ENCODE measurements around the gene HTR4.

HTR4 gene

GRCh38 chr5:148563021-148563420, 91.3 kb downstream of the HTR4 start:
- no peaks in the 10 kb centered on the region for H3K4me1 ChIP-seq (ENCODE audit: control insufficient read depth, insufficient read depth, low read length, unreplicated experiment)
- no peak overlapping the region for H3K4me3 ChIP-seq (ENCODE audit: low read depth, low read length)
- H3K27ac ChIP-seq (ENCODE audit: low read depth, low read length), result no peak overlapping the region
- peaks cover 78% of the 10 kb centered on the region for H3K27me3 ChIP-seq (ENCODE audit: insufficient read depth, low read length)
- no peaks in the 10 kb centered on the region for H3K36me3 ChIP-seq (ENCODE audit: insufficient read depth, low read length)
- no peak overlapping the region for H2AFZ ChIP-seq (ENCODE audit: low read length, unreplicated experiment)
- H3K79me2 ChIP-seq (ENCODE audit: control insufficient read depth, insufficient read depth, low read length, unreplicated experiment), result no peaks in the 10 kb centered on the region

- H3K79me2 ChIP-seq (ENCODE audit: control insufficient read depth, insufficient read depth, low read length, unreplicated experiment), result no peaks in the 10 kb centered on the region
- H3K27me3 ChIP-seq (ENCODE audit: insufficient read depth, low read length), result peaks cover 70% of the 10 kb centered on the region
- no peak overlapping the region for H3K4me3 ChIP-seq (ENCODE audit: low read depth, low read length)
Measured at GRCh38 chr5:148561801-148562311, 92.5 kb downstream of the HTR4 start.

GRCh38 chr5:148559461-148559860, 94.9 kb downstream of the HTR4 start:
- Histone ChIP-seq H3K27me3 (ENCODE audit: insufficient read depth, low read length) (peaks cover 61% of the 10 kb centered on the region), H3K36me3 (ENCODE audit: insufficient read depth, low read length) (no peaks in the 10 kb centered on the region), H2AFZ (ENCODE audit: low read length, unreplicated experiment) (no peak overlapping the region), H3K4me1 (ENCODE audit: control insufficient read depth, insufficient read depth, low read length, unreplicated experiment) (no peaks in the 10 kb centered on the region), H3K4me3 (ENCODE audit: low read depth, low read length) (no peak overlapping the region), H3K27ac (ENCODE audit: low read depth, low read length) (no peak overlapping the region), H3K79me2 (ENCODE audit: control insufficient read depth, insufficient read depth, low read length, unreplicated experiment) (no peaks in the 10 kb centered on the region)

More at GRCh38 chr5:148561801-148562311, 92.5 kb downstream of the HTR4 start:
- Histone ChIP-seq H3K36me3 (ENCODE audit: insufficient read depth, low read length) (no peaks in the 10 kb centered on the region), H3K27ac (ENCODE audit: low read depth, low read length) (no peak overlapping the region), H3K4me1 (ENCODE audit: control insufficient read depth, insufficient read depth, low read length, unreplicated experiment) (no peaks in the 10 kb centered on the region), H2AFZ (ENCODE audit: low read length, unreplicated experiment) (no peak overlapping the region)

GRCh38 chr5:148558892-148559291, 95.4 kb downstream of the HTR4 start:
- Histone ChIP-seq H2AFZ (ENCODE audit: low read length, unreplicated experiment) (no peak overlapping the region), H3K27me3 (ENCODE audit: insufficient read depth, low read length) (peaks cover 56% of the 10 kb centered on the region), H3K4me1 (ENCODE audit: control insufficient read depth, insufficient read depth, low read length, unreplicated experiment) (no peaks in the 10 kb centered on the region), H3K4me3 (ENCODE audit: low read depth, low read length) (no peak overlapping the region), H3K27ac (ENCODE audit: low read depth, low read length) (no peak overlapping the region), H3K79me2 (ENCODE audit: control insufficient read depth, insufficient read depth, low read length, unreplicated experiment) (no peaks in the 10 kb centered on the region), H3K36me3 (ENCODE audit: insufficient read depth, low read length) (no peaks in the 10 kb centered on the region)

- H3K27me3 ChIP-seq (ENCODE audit: insufficient read depth, low read length), result peaks cover 43% of the 10 kb centered on the region
- no peak overlapping the region for H3K27ac ChIP-seq (ENCODE audit: low read depth, low read length)
- no peak overlapping the region for H2AFZ ChIP-seq (ENCODE audit: low read length, unreplicated experiment)
- no peak overlapping the region for H3K4me3 ChIP-seq (ENCODE audit: low read depth, low read length)
- H3K79me2 ChIP-seq (ENCODE audit: control insufficient read depth, insufficient read depth, low read length, unreplicated experiment), result no peaks in the 10 kb centered on the region
- no peaks in the 10 kb centered on the region for H3K4me1 ChIP-seq (ENCODE audit: control insufficient read depth, insufficient read depth, low read length, unreplicated experiment)
- H3K36me3 ChIP-seq (ENCODE audit: insufficient read depth, low read length), result no peaks in the 10 kb centered on the region
Measured at GRCh38 chr5:148556835-148557234, 97.5 kb downstream of the HTR4 start.

- Histone ChIP-seq H3K36me3 (ENCODE audit: insufficient read depth, low read length) (no peaks in the 10 kb centered on the region), H3K27me3 (ENCODE audit: insufficient read depth, low read length) (peaks cover 38% of the 10 kb centered on the region), H3K4me1 (ENCODE audit: control insufficient read depth, insufficient read depth, low read length, unreplicated experiment) (no peaks in the 10 kb centered on the region), H2AFZ (ENCODE audit: low read length, unreplicated experiment) (no peak overlapping the region), H3K27ac (ENCODE audit: low read depth, low read length) (no peak overlapping the region), H3K79me2 (ENCODE audit: control insufficient read depth, insufficient read depth, low read length, unreplicated experiment) (no peaks in the 10 kb centered on the region), H3K4me3 (ENCODE audit: low read depth, low read length) (no peak overlapping the region)
Measured at GRCh38 chr5:148554621-148555020, 99.7 kb downstream of the HTR4 start.

GRCh38 chr5:148543727-148544126, 110.6 kb downstream of the HTR4 start:
- no peak overlapping the region for H2AFZ ChIP-seq (ENCODE audit: low read length, unreplicated experiment)
- H3K79me2 ChIP-seq (ENCODE audit: control insufficient read depth, insufficient read depth, low read length, unreplicated experiment), result no peaks in the 10 kb centered on the region

GRCh38 chr5:148542812-148543211, 111.5 kb downstream of the HTR4 start:
- H2AFZ ChIP-seq (ENCODE audit: low read length, unreplicated experiment), result no peak overlapping the region
- H3K36me3 ChIP-seq (ENCODE audit: insufficient read depth, low read length), result no peaks in the 10 kb centered on the region
- H3K4me1 ChIP-seq (ENCODE audit: control insufficient read depth, insufficient read depth, low read length, unreplicated experiment), result no peaks in the 10 kb centered on the region
- H3K27me3 ChIP-seq (ENCODE audit: insufficient read depth, low read length), result peaks cover 6% of the 10 kb centered on the region; the same call in 1 of the 2 replicates
- no peak overlapping the region for H3K27ac ChIP-seq (ENCODE audit: low read depth, low read length)
- H3K79me2 ChIP-seq (ENCODE audit: control insufficient read depth, insufficient read depth, low read length, unreplicated experiment), result no peaks in the 10 kb centered on the region
- no peak overlapping the region for H3K4me3 ChIP-seq (ENCODE audit: low read depth, low read length)

More at GRCh38 chr5:148543727-148544126, 110.6 kb downstream of the HTR4 start:
- no peak overlapping the region for H3K4me3 ChIP-seq (ENCODE audit: low read depth, low read length)
- H3K4me1 ChIP-seq (ENCODE audit: control insufficient read depth, insufficient read depth, low read length, unreplicated experiment), result no peaks in the 10 kb centered on the region
- no peaks in the 10 kb centered on the region for H3K27me3 ChIP-seq (ENCODE audit: insufficient read depth, low read length)
- no peak overlapping the region for H3K27ac ChIP-seq (ENCODE audit: low read depth, low read length)
- H3K36me3 ChIP-seq (ENCODE audit: insufficient read depth, low read length), result no peaks in the 10 kb centered on the region

GRCh38 chr5:148541054-148541835, 113.1 kb downstream of the HTR4 start:
- no peaks in the 10 kb centered on the region for H3K36me3 ChIP-seq (ENCODE audit: insufficient read depth, low read length)

GRCh38 chr5:148540647-148541046, 113.7 kb downstream of the HTR4 start:
- Histone ChIP-seq H3K4me3 (ENCODE audit: low read depth, low read length) (no peak overlapping the region), H3K27ac (ENCODE audit: low read depth, low read length) (no peak overlapping the region), H3K79me2 (ENCODE audit: control insufficient read depth, insufficient read depth, low read length, unreplicated experiment) (no peaks in the 10 kb centered on the region), H3K36me3 (ENCODE audit: insufficient read depth, low read length) (no peaks in the 10 kb centered on the region), H2AFZ (ENCODE audit: low read length, unreplicated experiment) (no peak overlapping the region), H3K4me1 (ENCODE audit: control insufficient read depth, insufficient read depth, low read length, unreplicated experiment) (no peaks in the 10 kb centered on the region), H3K27me3 (ENCODE audit: insufficient read depth, low read length) (peaks cover 17% of the 10 kb centered on the region; the same call in 1 of the 2 replicates)

More at GRCh38 chr5:148541054-148541835, 113.1 kb downstream of the HTR4 start:
- Histone ChIP-seq H3K27me3 (ENCODE audit: insufficient read depth, low read length) (peaks cover 15% of the 10 kb centered on the region; the same call in 1 of the 2 replicates), H3K79me2 (ENCODE audit: control insufficient read depth, insufficient read depth, low read length, unreplicated experiment) (no peaks in the 10 kb centered on the region), H2AFZ (ENCODE audit: low read length, unreplicated experiment) (no peak overlapping the region), H3K27ac (ENCODE audit: low read depth, low read length) (no peak overlapping the region), H3K4me3 (ENCODE audit: low read depth, low read length) (no peak overlapping the region), H3K4me1 (ENCODE audit: control insufficient read depth, insufficient read depth, low read length, unreplicated experiment) (no peaks in the 10 kb centered on the region)

- H3K27ac ChIP-seq (ENCODE audit: low read depth, low read length), result no peak overlapping the region
- H2AFZ ChIP-seq (ENCODE audit: low read length, unreplicated experiment), result no peak overlapping the region
- H3K4me1 ChIP-seq (ENCODE audit: control insufficient read depth, insufficient read depth, low read length, unreplicated experiment), result no peaks in the 10 kb centered on the region
- H3K79me2 ChIP-seq (ENCODE audit: control insufficient read depth, insufficient read depth, low read length, unreplicated experiment), result no peaks in the 10 kb centered on the region
- no peak overlapping the region for H3K4me3 ChIP-seq (ENCODE audit: low read depth, low read length)
- no peaks in the 10 kb centered on the region for H3K36me3 ChIP-seq (ENCODE audit: insufficient read depth, low read length)
- H3K27me3 ChIP-seq (ENCODE audit: insufficient read depth, low read length), result peaks cover 20% of the 10 kb centered on the region; the same call in 1 of the 2 replicates
Measured at GRCh38 chr5:148539851-148540250, 114.5 kb downstream of the HTR4 start.
